T-helper 2 cell treated with Interferon-gamma antibody and Interleukin-4, amounts not matched to agents 5 μg/mL and 100 μg/mL, for 36 hours (primary cell): ENCODE measurements around the gene COMMD9.

Source experiments
- DNase-seq: peaks from one replicate; pipeline ENCODE4 v3.0.0; 2021; ENCODE audit warnings: low spot score
- H3K27ac Mint-ChIP-seq: one replicate; pipeline ENCODE4 v1.8.0; 2021; ENCODE audit warnings: mild to moderate bottlenecking, mixed read lengths
- H3K27me3 Mint-ChIP-seq: one replicate; pipeline ENCODE4 v1.8.0; 2021; ENCODE audit warnings: low read depth, mixed read lengths
- H3K36me3 Mint-ChIP-seq: one replicate; pipeline ENCODE4 v1.8.0; 2021; ENCODE audit warnings: low read depth, mixed read lengths
- H3K4me1 Mint-ChIP-seq: one replicate; pipeline ENCODE4 v1.8.0; 2021; ENCODE audit warnings: low read depth, mixed read lengths
- H3K4me3 Mint-ChIP-seq: one replicate; pipeline ENCODE4 v1.8.0; 2022; ENCODE audit warnings: mild to moderate bottlenecking, moderate library complexity, mixed read lengths
- H3K9me3 Mint-ChIP-seq: one replicate; pipeline ENCODE4 v1.8.0; 2021; ENCODE audit warnings: mixed read lengths

Gene COMMD9

DNA sequence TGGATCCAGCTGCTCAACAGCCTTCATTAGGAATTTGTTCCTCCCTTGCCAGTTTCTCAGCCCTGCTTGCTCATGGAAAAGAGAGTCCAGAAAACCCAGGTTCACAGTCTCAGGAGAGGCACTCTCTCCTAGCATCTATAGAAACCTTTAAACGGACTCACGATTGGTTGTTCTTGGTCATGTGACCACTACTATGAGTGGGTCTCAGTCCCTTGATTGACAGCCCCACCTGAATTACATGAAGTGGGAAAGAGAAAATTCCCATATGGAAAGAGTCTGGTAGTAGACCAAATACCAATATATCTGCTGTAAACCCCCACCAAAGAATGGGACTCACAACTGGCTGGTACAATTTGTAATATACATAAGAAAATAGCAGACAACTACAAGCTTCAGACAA, 54.4 kb downstream of the COMMD9 start:
- no peak overlapping the region for H3K4me3 Mint-ChIP-seq
- no peaks in the 10 kb centered on the region for H3K4me1 Mint-ChIP-seq
- no peaks in the 10 kb centered on the region for H3K36me3 Mint-ChIP-seq
- H3K27ac Mint-ChIP-seq: no peak overlapping the region
- no peaks in the 10 kb centered on the region for H3K9me3 Mint-ChIP-seq
- H3K27me3 Mint-ChIP-seq: no peaks in the 10 kb centered on the region
- DNase-seq: no peak

GRCh38 chr11:36233204-36233603, 56.0 kb downstream of the COMMD9 start:
- Mint-ChIP-seq H3K9me3 (no peaks in the 10 kb centered on the region), H3K36me3 (no peaks in the 10 kb centered on the region), H3K27me3 (no peaks in the 10 kb centered on the region), H3K4me3 (no peak overlapping the region), H3K4me1 (no peaks in the 10 kb centered on the region), H3K27ac (no peak overlapping the region)
- DNase-seq: no peak

DNA sequence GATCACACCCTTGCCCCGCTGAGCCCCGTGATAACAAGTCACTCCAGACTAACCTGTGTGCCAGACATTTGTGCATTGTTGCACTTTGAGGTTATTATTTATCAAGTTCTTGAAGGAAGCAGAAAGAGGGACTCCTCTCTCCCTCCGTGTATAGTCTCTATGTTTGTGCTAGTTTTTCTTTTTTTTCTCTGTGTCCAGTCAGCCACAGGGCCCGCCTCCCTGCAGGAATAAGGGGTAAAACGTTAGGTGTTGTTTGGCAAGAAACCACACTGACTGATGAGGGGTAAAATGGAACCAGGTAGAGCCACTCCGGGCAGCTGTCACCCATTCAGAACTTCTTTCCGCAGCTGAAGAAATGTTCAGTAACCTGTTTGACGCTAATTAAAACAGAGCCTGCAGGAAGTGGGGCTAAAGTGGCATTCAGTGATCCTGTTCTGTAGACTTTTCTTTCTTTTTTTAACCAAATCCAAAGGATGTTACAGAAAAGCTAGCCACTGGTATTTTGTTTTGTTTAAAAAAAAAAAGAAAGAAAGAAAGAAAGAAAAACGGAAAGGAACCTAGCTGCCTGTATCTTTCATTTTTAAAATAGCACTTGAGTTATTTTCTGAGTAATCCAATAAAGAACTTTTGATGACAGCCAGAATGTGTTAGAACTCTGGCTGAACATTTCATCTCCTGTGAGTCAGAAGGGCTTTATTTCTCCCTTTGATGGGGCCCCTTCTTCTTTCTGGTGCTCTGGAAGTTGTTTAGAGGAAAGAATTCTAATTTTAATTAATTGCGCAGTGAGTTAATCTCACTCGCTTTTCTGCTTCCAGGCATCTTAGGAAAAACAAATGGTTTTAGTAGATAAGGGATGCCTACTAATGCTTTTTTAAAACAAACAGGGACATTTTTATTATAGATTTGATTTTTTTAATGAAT, 58.2 kb downstream of the COMMD9 start:
- no peak overlapping the region for H3K4me3 Mint-ChIP-seq
- no peak overlapping the region for H3K27ac Mint-ChIP-seq
- no peaks in the 10 kb centered on the region for H3K4me1 Mint-ChIP-seq

GRCh38 chr11:36229091-36229705, 60.0 kb downstream of the COMMD9 start:
- DNase-seq: no peak
- H3K36me3 Mint-ChIP-seq: no peaks in the 10 kb centered on the region
- no peak overlapping the region for H3K4me3 Mint-ChIP-seq
- no peak overlapping the region for H3K27ac Mint-ChIP-seq
- H3K4me1 Mint-ChIP-seq: no peaks in the 10 kb centered on the region
- H3K27me3 Mint-ChIP-seq: no peaks in the 10 kb centered on the region
- H3K9me3 Mint-ChIP-seq: no peaks in the 10 kb centered on the region

More for the DNA sequence above, 58.2 kb downstream of the COMMD9 start:
- Mint-ChIP-seq H3K9me3 (no peaks in the 10 kb centered on the region), H3K27me3 (no peaks in the 10 kb centered on the region), H3K36me3 (no peaks in the 10 kb centered on the region)
- no peak for DNase-seq

DNA sequence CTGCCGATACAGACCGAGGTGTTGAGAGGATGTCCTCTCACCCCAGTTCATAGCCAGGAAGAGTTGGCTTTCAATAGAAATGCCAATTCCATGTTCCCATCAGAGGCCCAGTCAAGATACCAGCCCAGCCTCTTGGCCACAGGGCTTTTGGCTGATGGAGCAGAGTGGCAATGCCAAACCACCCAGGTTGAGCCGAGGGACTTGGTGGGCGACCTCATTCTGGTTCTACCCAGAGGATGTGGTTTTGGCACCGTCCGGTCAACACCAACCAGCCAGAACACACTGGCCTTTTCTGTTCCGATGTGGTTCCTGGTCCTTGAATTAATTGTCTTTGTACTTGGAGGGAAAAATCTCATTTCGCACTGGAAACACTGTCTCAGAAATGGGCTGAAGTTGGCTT, 60.5 kb downstream of the COMMD9 start:
- no peak for DNase-seq
- Mint-ChIP-seq H3K27me3 (no peaks in the 10 kb centered on the region), H3K9me3 (no peaks in the 10 kb centered on the region), H3K4me3 (no peak overlapping the region), H3K36me3 (no peaks in the 10 kb centered on the region), H3K27ac (no peak overlapping the region), H3K4me1 (no peaks in the 10 kb centered on the region)

GRCh38 chr11:36227044-36227443, 62.2 kb downstream of the COMMD9 start:
- no peak overlapping the region for H3K27ac Mint-ChIP-seq
- no peaks in the 10 kb centered on the region for H3K4me1 Mint-ChIP-seq
- H3K4me3 Mint-ChIP-seq: no peak overlapping the region
- no peaks in the 10 kb centered on the region for H3K9me3 Mint-ChIP-seq
- H3K27me3 Mint-ChIP-seq: no peaks in the 10 kb centered on the region
- DNase-seq: no peak
- H3K36me3 Mint-ChIP-seq: no peaks in the 10 kb centered on the region

GRCh38 chr11:36224209-36224882, 64.9 kb downstream of the COMMD9 start:
- Mint-ChIP-seq H3K9me3 (peaks cover 11% of the 10 kb centered on the region), H3K36me3 (no peaks in the 10 kb centered on the region), H3K4me1 (no peaks in the 10 kb centered on the region), H3K4me3 (no peak overlapping the region), H3K27me3 (no peaks in the 10 kb centered on the region), H3K27ac (no peak overlapping the region)
- DNase-seq: no peak

GRCh38 chr11:36222831-36223635, 66.2 kb downstream of the COMMD9 start:
- no peak for DNase-seq
- H3K27me3 Mint-ChIP-seq: no peaks in the 10 kb centered on the region
- H3K36me3 Mint-ChIP-seq: no peaks in the 10 kb centered on the region
- H3K9me3 Mint-ChIP-seq: peaks cover 12% of the 10 kb centered on the region
- H3K4me1 Mint-ChIP-seq: no peaks in the 10 kb centered on the region
- H3K27ac Mint-ChIP-seq: no peak overlapping the region
- H3K4me3 Mint-ChIP-seq: no peak overlapping the region
